GM12878 (cell line): Measurements from ENCODE around the gene LRP5. TPM values are rescaled to one million over a fixed set of nuclear protein-coding genes. Genes with fewer than 3 reads are reported as not detected.

Experiments
- ASH2L ChIP-seq: fragments of 300-600, 200-600 bp; sonication (generic); IDR thresholded peaks from 2 replicates; pipeline ENCODE4 v1.6.1; 2017; ENCODE audit warnings: low read depth, mild to moderate bottlenecking, borderline replicate concordance
- ATF2 ChIP-seq: IDR thresholded peaks from 2 replicates; pipeline ENCODE4 v1.6.1; 2012; ENCODE audit warnings: low read length, inconsistent platforms
- BCL3 ChIP-seq: IDR thresholded peaks from 2 replicates; pipeline ENCODE4 v1.6.1; 2011; ENCODE audit warnings: borderline replicate concordance, low read depth, mild to moderate bottlenecking, moderate library complexity, low read length; ENCODE audit not compliant: insufficient read depth, poor library complexity, severe bottlenecking
- CEBPZ ChIP-seq: fragments of 150-350 bp; IDR thresholded peaks from 2 replicates; pipeline ENCODE4 v1.6.1; 2016; ENCODE audit warnings: low read depth, low read length
- ETV6 ChIP-seq, 2 experiments: fragments of 450-650 bp in 1 of 2; IDR thresholded peaks in 1 of 2; conservative IDR thresholded peaks in 1 of 2; 2 replicates each; pipeline ENCODE4 v1.6.1; 2014; ENCODE audit warnings: antibody characterized with exemption in 1 of 2, borderline replicate concordance in 1 of 2, low read depth in 1 of 2, mild to moderate bottlenecking in 1 of 2, moderate library complexity in 1 of 2
- IKZF1 ChIP-seq: fragments of 450-650 bp; conservative IDR thresholded peaks from 2 replicates; pipeline ENCODE4 v1.6.1; 2017; ENCODE audit warnings: antibody characterized with exemption, mild to moderate bottlenecking
- MAX ChIP-seq: IDR thresholded peaks from 2 replicates; pipeline ENCODE4 v1.6.1; 2012; ENCODE audit warnings: low read depth, low read length, improper control_type of control experiment
- NFXL1 ChIP-seq: fragments of 450-650 bp; IDR thresholded peaks from 2 replicates; pipeline ENCODE4 v1.6.1; 2017; ENCODE audit warnings: antibody characterized with exemption, mild to moderate bottlenecking, borderline replicate concordance
- PAX8 ChIP-seq: fragments of 450-650 bp; IDR thresholded peaks from 2 replicates; pipeline ENCODE4 v1.6.1; 2017; ENCODE audit warnings: mild to moderate bottlenecking, moderate library complexity
- POLR2AphosphoS5 ChIP-seq: IDR thresholded peaks from 2 replicates; pipeline ENCODE4 v1.6.1; 2011; ENCODE audit warnings: mild to moderate bottlenecking, low read length, inconsistent platforms
- RCOR1 ChIP-seq: conservative IDR thresholded peaks from 2 replicates; pipeline ENCODE4 v1.6.1; 2012; ENCODE audit warnings: low read depth, low read length, improper control_type of control experiment
- SP1 ChIP-seq: IDR thresholded peaks from one replicate; pipeline ENCODE4 v1.6.1; 2011; ENCODE audit warnings: low read depth, low read length
- SPI1 ChIP-seq: IDR thresholded peaks from 2 replicates; pipeline ENCODE4 v1.6.1; 2011; ENCODE audit warnings: low read depth, mild to moderate bottlenecking, low read length, moderate library complexity, borderline replicate concordance; ENCODE audit not compliant: insufficient read depth
- TCF12 ChIP-seq: IDR thresholded peaks from 2 replicates; pipeline ENCODE4 v1.6.1; 2011; ENCODE audit warnings: low read depth, mild to moderate bottlenecking, low read length
- USF1 ChIP-seq: IDR thresholded peaks from 2 replicates; pipeline ENCODE4 v1.6.1; 2011; ENCODE audit warnings: borderline replicate concordance, low read depth, mild to moderate bottlenecking, moderate library complexity, mixed read lengths, low read length; ENCODE audit not compliant: insufficient read depth; ENCODE audit errors: extremely low read length
- YY1 ChIP-seq: IDR thresholded peaks from 2 replicates; pipeline ENCODE4 v1.6.1; 2011; ENCODE audit warnings: low read depth, mild to moderate bottlenecking, low read length
- ZBTB33 ChIP-seq: fragments of 450-650 bp; IDR thresholded peaks from 2 replicates; pipeline ENCODE4 v1.6.1; 2017; ENCODE audit warnings: mild to moderate bottlenecking
- polyA plus RNA-seq, 11 experiments: library from polyadenylated mRNA; depleted of rRNA in 4 of 11; unstranded in 6 of 11; stranded (reverse) in 5 of 11; fragments of >200 nt; fragmentation: Nextera tagmentation in 4 of 11; fragmentation: Illumina TruSeq in 1 of 11; extraction: Ambion mirVana in 4 of 11; extraction: Trizol in 1 of 11; gene quantifications; 1 replicate in 1 of 11; 2 replicates in 10 of 11; pipeline versions ENCODE4 v1.2.1 to v1.2.3, GENCODE V29; 2011 to 2016; ENCODE audit warnings: inconsistent platforms in 2 of 11, missing spikeins in 2 of 11, low read depth in 1 of 11
- total RNA-seq, 4 experiments: library from RNA; depleted of rRNA in 3 of 4; stranded (reverse); fragments of >200 nt in 3 of 4; fragmentation: Illumina TruSeq in 1 of 4; extraction: Trizol in 1 of 4; gene quantifications; 2 replicates each; pipeline versions ENCODE4 v1.2.1 to v1.2.3, GENCODE V29; 2013 to 2021

Gene LRP5
- total and polyA plus RNA-seq, 10 of the 15 experiments (the other 5 are each of a cell fraction or from before 2014, with no cell fraction given): 0.37 to 34.0 (median 6.6) TPM

GRCh38 chr11:68266121-68266891, 46.1 kb upstream of the LRP5 start (continued):
- peak; percentile 52; the same call in 1 of the 2 replicates for TF ChIP-seq ATF2
- peak; percentile 76 for TF ChIP-seq IKZF1
- peak in 1 of 2 experiments; percentile 60; a peak in 2 of 4 replicates for TF ChIP-seq ETV6 (conservative IDR thresholded peaks at IDR 0.05 in 1 of 2, IDR thresholded peaks at IDR 0.05 in 1 of 2; ENCODE audit: borderline replicate concordance in 1 of 2, low read depth in 1 of 2)
- no peak for TF ChIP-seq ZBTB33
- no peak for TF ChIP-seq BCL3
- 0 out of 2 replicates have a peak, but pooled peaks have one; percentile 57 for TF ChIP-seq MAX
- no peak for TF ChIP-seq CEBPZ
- no peak for TF ChIP-seq ASH2L
- TF ChIP-seq USF1: no peak
- peak; percentile 63 for TF ChIP-seq YY1
- TF ChIP-seq SPI1: peak; percentile 96
- peak; percentile 55 for TF ChIP-seq SP1
- TF ChIP-seq NFXL1: no peak
- TF ChIP-seq RCOR1: peak; percentile 92; the same call in 1 of the 2 replicates
- TF ChIP-seq TCF12: peak; percentile 82; the same call in 1 of the 2 replicates
- TF ChIP-seq POLR2AphosphoS5: 0 out of 2 replicates have a peak, but pooled peaks have one; percentile 21
- TF ChIP-seq PAX8: no peak
